Naive thymus-derived CD8-positive, alpha-beta T cell (primary cell): Measurements from ENCODE around the gene DOCK4. TPM values are rescaled to one million over a fixed set of nuclear protein-coding genes. Genes with fewer than 3 reads are reported as not detected.

ENCODE experiments used
- ATAC-seq, 2 donors: fragments of 150-1000 bp; cut with Tn5 transposase in 1 of 2; sonication (Bioruptor Pico), chemical (Tn5 transposase) in 1 of 2; 1 replicate in 1 of 2; 2 replicates in 1 of 2; pipeline ENCODE4 v1.10.0; 2021; ENCODE audit warnings: mild to moderate bottlenecking in 2 of 2, moderate library complexity in 2 of 2
- POLR2A ChIA-PET: fragments of 350-600 bp; sonication (Branson Sonifier 250); formaldehyde crosslinking; loops from one replicate; lab custom pipeline; 2021; ENCODE audit warnings: antibody characterized with exemption; lab: Charles Lee
- DNase-seq, 10 donors: peaks; one replicate each; pipeline versions ENCODE4 v3.0.0 to v3.0.0-alpha.2; 2020 to 2022
- H3K27ac Mint-ChIP-seq, 10 donors: one replicate each; pipeline ENCODE4 v1.8.0; 2020 to 2022; ENCODE audit warnings: mild to moderate bottlenecking in 10 of 10, mixed read lengths in 10 of 10, moderate library complexity in 4 of 10, inconsistent platforms in 1 of 10
- H3K27me3 Mint-ChIP-seq, 5 donors: one replicate each; pipeline ENCODE4 v1.8.0; 2021 to 2022; ENCODE audit warnings: mixed read lengths in 5 of 5
- H3K36me3 Mint-ChIP-seq, 3 donors: one replicate each; pipeline ENCODE4 v1.8.0; 2020 to 2022; ENCODE audit warnings: mixed read lengths in 3 of 3, mild to moderate bottlenecking in 2 of 3, inconsistent platforms in 1 of 3
- H3K4me1 Mint-ChIP-seq, 4 donors: one replicate each; pipeline ENCODE4 v1.8.0; 2021 to 2022; ENCODE audit warnings: mixed read lengths in 4 of 4
- H3K4me3 Mint-ChIP-seq, 10 donors: one replicate each; pipeline ENCODE4 v1.8.0; 2020 to 2022; ENCODE audit warnings: mild to moderate bottlenecking in 10 of 10, mixed read lengths in 10 of 10, moderate library complexity in 6 of 10, inconsistent platforms in 1 of 10
- H3K9me3 Mint-ChIP-seq, 9 donors: one replicate each; pipeline ENCODE4 v1.8.0; 2020 to 2022; ENCODE audit warnings: mixed read lengths in 9 of 9, mild to moderate bottlenecking in 3 of 9, inconsistent platforms in 1 of 9, moderate library complexity in 1 of 9
- polyA plus RNA-seq, 3 donors: library from polyadenylated mRNA; unstranded; fragments of 300-500 nt; fragmentation: Illumina TruSeq; gene quantifications; one replicate each; pipeline ENCODE4 v1.2.3, GENCODE V29; 2021
- total RNA-seq, 8 experiments: library from RNA in 2 of 8; stranded (reverse) in 2 of 8; gene quantifications; one replicate each; pipeline ENCODE4 v1.2.3 and lab custom pipeline; 2021 to 2026

Gene DOCK4
- total and polyA plus RNA-seq, 5 experiments from 2014 or later = 0.30 to 1.3 (median 0.67) TPM; not detected in 1

GRCh38 chr7:112201411-112201810 is 4.8 kb downstream of the DOCK4 start:
- POLR2A ChIA-PET = interaction anchor here (0.8 kb wide), 1 partner anchor 250 kb away, joined by 11 read pairs; no protein-coding TSS in a partner anchor
- no peaks in the 10 kb centered on the region for H3K9me3 Mint-ChIP-seq
- H3K27me3 Mint-ChIP-seq = peaks cover 27 to 79% (median 47%) of the 10 kb centered on the region in 5 donors
- peaks cover 17 to 23% (median 22%) of the 10 kb centered on the region in 4 donors for H3K4me1 Mint-ChIP-seq
- no peaks in the 10 kb centered on the region for H3K36me3 Mint-ChIP-seq
- H3K4me3 Mint-ChIP-seq = no peak overlapping the region
- DNase-seq (no peak), ATAC-seq (no peak)
- no peak overlapping the region for H3K27ac Mint-ChIP-seq

GRCh38 chr7:112199672-112200071 is 6.5 kb downstream of the DOCK4 start:
- Mint-ChIP-seq H3K4me1 (peaks cover 12 to 16% (median 13%) of the 10 kb centered on the region in 4 donors), H3K9me3 (no peaks in the 10 kb centered on the region), H3K27me3 (peaks cover 28 to 90% (median 56%) of the 10 kb centered on the region in 5 donors), H3K36me3 (no peaks in the 10 kb centered on the region), H3K27ac (no peak overlapping the region), H3K4me3 (no peak overlapping the region)
- ATAC-seq (no peak), DNase-seq (no peak)
- POLR2A ChIA-PET = no interaction called here

GRCh38 chr7:112199035-112199655 is 7.1 kb downstream of the DOCK4 start:
- H3K9me3 Mint-ChIP-seq = no peaks in the 10 kb centered on the region
- ATAC-seq = no peak
- peaks cover 28 to 85% (median 54%) of the 10 kb centered on the region in 5 donors for H3K27me3 Mint-ChIP-seq

GRCh38 chr7:112197322-112197721 is 8.9 kb downstream of the DOCK4 start:
- POLR2A ChIA-PET = no interaction called here
- H3K9me3 Mint-ChIP-seq = peaks cover 0 to 6% (median 2%) of the 10 kb centered on the region in 9 donors
- peaks cover 24 to 67% (median 44%) of the 10 kb centered on the region in 5 donors for H3K27me3 Mint-ChIP-seq
- no peak overlapping the region for H3K4me3 Mint-ChIP-seq
- no peaks in the 10 kb centered on the region for H3K4me1 Mint-ChIP-seq
- H3K36me3 Mint-ChIP-seq = peaks cover 0 to 6% (median 0%) of the 10 kb centered on the region in 3 donors
- no peak overlapping the region for H3K27ac Mint-ChIP-seq
- DNase-seq (no peak), ATAC-seq (no peak)

More at GRCh38 chr7:112199035-112199655, 7.1 kb downstream of the DOCK4 start:
- Mint-ChIP-seq H3K4me1 (peaks cover 7 to 11% (median 8%) of the 10 kb centered on the region in 4 donors), H3K36me3 (no peaks in the 10 kb centered on the region), H3K27ac (no peak overlapping the region), H3K4me3 (no peak overlapping the region)
- no peak for DNase-seq
- POLR2A ChIA-PET = no interaction called here

- Mint-ChIP-seq H3K9me3 (peaks cover 0 to 6% (median 2%) of the 10 kb centered on the region in 9 donors), H3K27ac (no peak overlapping the region), H3K4me3 (no peak overlapping the region), H3K36me3 (peaks cover 0 to 6% (median 0%) of the 10 kb centered on the region in 3 donors), H3K27me3 (peaks cover 15 to 54% (median 35%) of the 10 kb centered on the region in 5 donors), H3K4me1 (no peaks in the 10 kb centered on the region)
- ATAC-seq (no peak), DNase-seq (no peak)
- POLR2A ChIA-PET = no interaction called here
These were observed 10.5 kb downstream of the DOCK4 start for GRCh38 chr7:112195717-112196116.

- Mint-ChIP-seq H3K27me3 (peaks cover 13 to 51% (median 27%) of the 10 kb centered on the region in 5 donors), H3K4me1 (no peaks in the 10 kb centered on the region), H3K36me3 (peaks cover 0 to 6% (median 0%) of the 10 kb centered on the region in 3 donors), H3K27ac (no peak overlapping the region), H3K4me3 (no peak overlapping the region), H3K9me3 (peaks cover 0 to 6% (median 2%) of the 10 kb centered on the region in 9 donors)
- no peak for DNase-seq
- ATAC-seq = no peak
- POLR2A ChIA-PET = no interaction called here
These were observed 12.2 kb downstream of the DOCK4 start for GRCh38 chr7:112193915-112194502.

GRCh38 chr7:112192236-112193154 is 13.7 kb downstream of the DOCK4 start:
- Mint-ChIP-seq H3K27me3 (peaks cover 8 to 35% (median 16%) of the 10 kb centered on the region in 5 donors), H3K36me3 (peaks cover 0 to 6% (median 0%) of the 10 kb centered on the region in 3 donors), H3K9me3 (peaks cover 0 to 6% (median 2%) of the 10 kb centered on the region in 9 donors), H3K4me3 (no peak overlapping the region), H3K27ac (no peak overlapping the region), H3K4me1 (no peaks in the 10 kb centered on the region)
- DNase-seq = no peak
- ATAC-seq = no peak
- POLR2A ChIA-PET = no interaction called here

GRCh38 chr7:112190120-112190519 is 16.1 kb downstream of the DOCK4 start:
- POLR2A ChIA-PET = no interaction called here
- no peak for ATAC-seq
- Mint-ChIP-seq H3K4me3 (no peak overlapping the region), H3K27ac (no peak overlapping the region), H3K27me3 (peaks cover 3 to 15% (median 11%) of the 10 kb centered on the region in 5 donors), H3K4me1 (no peaks in the 10 kb centered on the region), H3K36me3 (peaks cover 0 to 6% (median 0%) of the 10 kb centered on the region in 3 donors), H3K9me3 (peaks cover 0 to 6% (median 2%) of the 10 kb centered on the region in 9 donors)
- no peak for DNase-seq

- no peak for DNase-seq
- H3K27ac Mint-ChIP-seq = no peak overlapping the region
- H3K27me3 Mint-ChIP-seq = peaks cover 3 to 14% (median 11%) of the 10 kb centered on the region in 5 donors
- peaks cover 0 to 6% (median 0%) of the 10 kb centered on the region in 3 donors for H3K36me3 Mint-ChIP-seq
- no peak for ATAC-seq
- no peak overlapping the region for H3K4me3 Mint-ChIP-seq
- H3K9me3 Mint-ChIP-seq = peaks cover 0 to 6% (median 2%) of the 10 kb centered on the region in 9 donors
- H3K4me1 Mint-ChIP-seq = no peaks in the 10 kb centered on the region
- POLR2A ChIA-PET = no interaction called here
These were observed 16.5 kb downstream of the DOCK4 start for GRCh38 chr7:112189691-112190090.

- Mint-ChIP-seq H3K27ac (no peak overlapping the region), H3K36me3 (no peaks in the 10 kb centered on the region), H3K4me1 (no peaks in the 10 kb centered on the region), H3K27me3 (peaks cover 0 to 14% (median 8%) of the 10 kb centered on the region in 5 donors), H3K4me3 (no peak overlapping the region), H3K9me3 (no peaks in the 10 kb centered on the region)
- ATAC-seq (no peak), DNase-seq (no peak)
- POLR2A ChIA-PET = no interaction called here
These were observed 17.9 kb downstream of the DOCK4 start for GRCh38 chr7:112188257-112188656.

- H3K27ac Mint-ChIP-seq = no peak overlapping the region
- no peaks in the 10 kb centered on the region for H3K4me1 Mint-ChIP-seq
- DNase-seq = no peak
- H3K4me3 Mint-ChIP-seq = no peak overlapping the region
- H3K36me3 Mint-ChIP-seq = no peaks in the 10 kb centered on the region
- POLR2A ChIA-PET = no interaction called here
- ATAC-seq = no peak
- no peaks in the 10 kb centered on the region for H3K9me3 Mint-ChIP-seq
- peaks cover 0 to 14% (median 8%) of the 10 kb centered on the region in 5 donors for H3K27me3 Mint-ChIP-seq
These were observed 19.9 kb downstream of the DOCK4 start for GRCh38 chr7:112186300-112186699.

- Mint-ChIP-seq H3K27ac (no peak overlapping the region), H3K9me3 (no peaks in the 10 kb centered on the region), H3K4me3 (no peak overlapping the region), H3K36me3 (no peaks in the 10 kb centered on the region), H3K4me1 (no peaks in the 10 kb centered on the region), H3K27me3 (peaks cover 0 to 6% (median 4%) of the 10 kb centered on the region in 5 donors)
- POLR2A ChIA-PET = no interaction called here
- DNase-seq (no peak), ATAC-seq (no peak)
These were observed 21.0 kb downstream of the DOCK4 start for GRCh38 chr7:112185005-112185834.
